Measurements from ENCODE around the gene LAPTM4A. TPM values are rescaled to one million over a fixed set of nuclear protein-coding genes. Genes with fewer than 3 reads are reported as not detected.

The LAPTM4A gene
- total RNA-seq, 2 donors from 2014 or later = 285 to 291 TPM

- 95 to 100% methylated on average over 1 to 4 of the region's 4 CpGs for WGBS, 2 experiments (ENCODE audit: insufficient coverage in 1 of 2, insufficient read length in 1 of 2)
- DNase-seq = no peak
- H3K36me3 ChIP-seq (ENCODE audit: control insufficient read depth, insufficient read depth, low read length) = peaks cover 100% of the 10 kb centered on the region
- no peak overlapping the region for H3K4me3 ChIP-seq (ENCODE audit: low read length)
- H3K9me3 Mint-ChIP-seq = no peaks in the 10 kb centered on the region
- no peaks in the 10 kb centered on the region for H3K27me3 Mint-ChIP-seq (ENCODE audit: insufficient read depth)
- no peaks in the 10 kb centered on the region for H3K27me3 ChIP-seq (ENCODE audit: control insufficient read depth, insufficient read depth, low read length, poor library complexity, severe bottlenecking)
- no peak for TF ChIP-seq CTCF (conservative IDR thresholded peaks at IDR 0.05)
- peaks cover 13% of the 10 kb centered on the region for H3K4me1 ChIP-seq (ENCODE audit: control insufficient read depth, insufficient read depth, low read length)
- no peak overlapping the region for H3K9ac ChIP-seq (ENCODE audit: extremely low read depth, low read length, poor library complexity, severe bottlenecking)
- H3K27ac Mint-ChIP-seq = peak overlapping the region; percentile 18
- peaks cover 9% of the 10 kb centered on the region for H3K9me3 ChIP-seq (ENCODE audit: control insufficient read depth, low read length)
- H3K4me1 Mint-ChIP-seq = peaks cover 28% of the 10 kb centered on the region
- H3K27ac ChIP-seq (ENCODE audit: low read depth, low read length) = no peak overlapping the region
- peaks cover 86% of the 10 kb centered on the region for H3K36me3 Mint-ChIP-seq (ENCODE audit: low read depth)
- no peak overlapping the region for H3K4me3 Mint-ChIP-seq
Measured at GRCh38 chr2:20034218-20034617, 17.2 kb downstream of the LAPTM4A start.

- H3K27me3 ChIP-seq (ENCODE audit: control insufficient read depth, insufficient read depth, low read length, poor library complexity, severe bottlenecking) = no peaks in the 10 kb centered on the region
- no peaks in the 10 kb centered on the region for H3K27me3 Mint-ChIP-seq (ENCODE audit: insufficient read depth)
- H3K4me3 ChIP-seq (ENCODE audit: low read length) = no peak overlapping the region
- peaks cover 100% of the 10 kb centered on the region for H3K36me3 ChIP-seq (ENCODE audit: control insufficient read depth, insufficient read depth, low read length)
- H3K9me3 ChIP-seq (ENCODE audit: control insufficient read depth, low read length) = peaks cover 9% of the 10 kb centered on the region
- peaks cover 24% of the 10 kb centered on the region for H3K4me1 Mint-ChIP-seq
- no peak overlapping the region for H3K4me3 Mint-ChIP-seq
- H3K36me3 Mint-ChIP-seq (ENCODE audit: low read depth) = peaks cover 87% of the 10 kb centered on the region
- 97% methylated on average over 3 of the region's 3 CpGs for WGBS, 2 experiments (ENCODE audit: insufficient coverage in 1 of 2, insufficient read length in 1 of 2)
- H3K27ac ChIP-seq (ENCODE audit: low read depth, low read length) = no peak overlapping the region
- H3K27ac Mint-ChIP-seq = no peak overlapping the region
- no peak for DNase-seq
- peaks cover 13% of the 10 kb centered on the region for H3K4me1 ChIP-seq (ENCODE audit: control insufficient read depth, insufficient read depth, low read length)
- no peak overlapping the region for H3K9ac ChIP-seq (ENCODE audit: extremely low read depth, low read length, poor library complexity, severe bottlenecking)
- H3K9me3 Mint-ChIP-seq = no peaks in the 10 kb centered on the region
- TF ChIP-seq CTCF (conservative IDR thresholded peaks at IDR 0.05) = no peak
Measured at GRCh38 chr2:20033322-20033721, 18.1 kb downstream of the LAPTM4A start.

GRCh38 chr2:20030224-20030623, 21.2 kb downstream of the LAPTM4A start:
- Histone ChIP-seq H3K27ac (ENCODE audit: low read depth, low read length) (no peak overlapping the region), H3K9ac (ENCODE audit: extremely low read depth, low read length, poor library complexity, severe bottlenecking) (no peak overlapping the region), H3K27me3 (ENCODE audit: control insufficient read depth, insufficient read depth, low read length, poor library complexity, severe bottlenecking) (no peaks in the 10 kb centered on the region), H3K9me3 (ENCODE audit: control insufficient read depth, low read length) (peaks cover 9% of the 10 kb centered on the region), H3K4me3 (ENCODE audit: low read length) (no peak overlapping the region), H3K4me1 (ENCODE audit: control insufficient read depth, insufficient read depth, low read length) (no peaks in the 10 kb centered on the region), H3K36me3 (ENCODE audit: control insufficient read depth, insufficient read depth, low read length) (peaks cover 85% of the 10 kb centered on the region)
- H3K4me1 Mint-ChIP-seq = peaks cover 2% of the 10 kb centered on the region
- H3K27ac Mint-ChIP-seq = no peak overlapping the region
- 87 to 88% methylated on average over 5 to 6 of the region's 6 CpGs for WGBS, 2 experiments (ENCODE audit: insufficient coverage in 1 of 2, insufficient read length in 1 of 2)
- H3K36me3 Mint-ChIP-seq (ENCODE audit: low read depth) = peaks cover 78% of the 10 kb centered on the region
- DNase-seq = no peak
- H3K4me3 Mint-ChIP-seq = no peak overlapping the region
- peaks cover 1% of the 10 kb centered on the region for H3K9me3 Mint-ChIP-seq
- TF ChIP-seq CTCF (conservative IDR thresholded peaks at IDR 0.05) = no peak
- H3K27me3 Mint-ChIP-seq (ENCODE audit: insufficient read depth) = no peaks in the 10 kb centered on the region

All from endodermal cell (in vitro differentiated cells).